Bronchial epithelial cell (primary cell): ENCODE results near the gene SORCS2. TPM values are rescaled to one million over a fixed set of nuclear protein-coding genes. Genes with fewer than 3 reads are reported as not detected.

Experiments used
- DNase-seq: peaks from one replicate; pipeline ENCODE4 v3.0.0-alpha.2; 2010; ENCODE audit warnings: low read depth
- FAIRE-seq: peaks from 2 replicates; lab custom pipeline; 2011; peaks lifted over from hg19 to GRCh38; lab: Jason Lieb, UNC
- H3K27me3 ChIP-seq: 2 replicates; pipeline ENCODE4 v1.5.1; 2011; ENCODE audit warnings: low read length; ENCODE audit not compliant: control insufficient read depth, insufficient read depth
- H3K36me3 ChIP-seq: 2 replicates; pipeline ENCODE4 v1.5.1; 2011; ENCODE audit warnings: low read length; ENCODE audit not compliant: control insufficient read depth, insufficient read depth
- H3K4me3 ChIP-seq: 2 replicates; pipeline ENCODE4 v1.5.1; 2011; ENCODE audit warnings: mild to moderate bottlenecking, low read depth, low read length, control low read depth
- total RNA-seq: library from RNA; depleted of rRNA; stranded (reverse); fragments of >200 nt; gene quantifications from 2 replicates; pipeline ENCODE4 v1.2.1, GENCODE V29; 2014
- TF ChIP-seq, protein P1 (sequence below): IDR thresholded peaks from 2 replicates; pipeline ENCODE4 v1.5.1; 2011; ENCODE audit warnings: mild to moderate bottlenecking, moderate library complexity, low read length, control low read depth, inconsistent platforms; ENCODE audit not compliant: insufficient read depth, severe bottlenecking

The SORCS2 gene
- total RNA-seq, 1 donor from 2014 or later, result under 0.01 TPM

DNA sequence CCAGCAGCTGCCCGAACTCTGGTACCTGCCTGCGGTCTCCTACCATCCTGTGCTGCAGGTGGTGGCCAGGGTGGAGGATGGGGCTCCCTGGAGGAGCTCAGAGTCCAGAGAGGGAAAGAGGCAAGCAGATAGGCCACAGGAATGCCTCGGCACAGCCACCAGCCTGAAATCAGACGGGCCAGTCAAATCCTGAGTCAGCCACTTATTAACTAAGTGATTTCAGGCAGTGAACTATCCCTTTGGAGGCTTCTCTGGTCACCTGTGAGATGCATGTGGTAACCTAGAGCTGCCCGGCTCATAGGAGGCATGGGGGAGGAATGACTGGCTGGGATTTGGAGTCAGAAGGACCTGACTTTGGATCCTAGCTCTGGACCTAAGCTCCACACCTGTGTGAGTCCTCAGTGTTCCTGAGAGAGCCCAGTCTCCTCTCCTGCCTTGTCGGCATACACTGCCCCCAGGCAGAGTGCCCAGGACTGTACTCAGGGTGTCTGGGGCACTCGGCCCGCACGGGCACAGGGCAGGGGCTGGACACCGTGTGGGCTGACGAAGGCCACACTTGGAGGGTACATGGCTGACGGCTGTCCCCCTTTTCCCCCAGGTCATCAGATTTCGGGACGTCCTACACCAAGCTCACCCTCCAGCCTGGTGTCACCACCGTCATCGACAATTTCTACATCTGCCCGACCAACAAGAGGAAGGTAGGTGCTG lies 338.7 kb downstream of the SORCS2 start:
- FAIRE-seq (no peak), DNase-seq (no peak)
- Histone ChIP-seq H3K36me3 (no peaks in the 10 kb centered on the region), H3K4me3 (no peak overlapping the region), H3K27me3 (no peaks in the 10 kb centered on the region)
- TF ChIP-seq, protein P1, sequence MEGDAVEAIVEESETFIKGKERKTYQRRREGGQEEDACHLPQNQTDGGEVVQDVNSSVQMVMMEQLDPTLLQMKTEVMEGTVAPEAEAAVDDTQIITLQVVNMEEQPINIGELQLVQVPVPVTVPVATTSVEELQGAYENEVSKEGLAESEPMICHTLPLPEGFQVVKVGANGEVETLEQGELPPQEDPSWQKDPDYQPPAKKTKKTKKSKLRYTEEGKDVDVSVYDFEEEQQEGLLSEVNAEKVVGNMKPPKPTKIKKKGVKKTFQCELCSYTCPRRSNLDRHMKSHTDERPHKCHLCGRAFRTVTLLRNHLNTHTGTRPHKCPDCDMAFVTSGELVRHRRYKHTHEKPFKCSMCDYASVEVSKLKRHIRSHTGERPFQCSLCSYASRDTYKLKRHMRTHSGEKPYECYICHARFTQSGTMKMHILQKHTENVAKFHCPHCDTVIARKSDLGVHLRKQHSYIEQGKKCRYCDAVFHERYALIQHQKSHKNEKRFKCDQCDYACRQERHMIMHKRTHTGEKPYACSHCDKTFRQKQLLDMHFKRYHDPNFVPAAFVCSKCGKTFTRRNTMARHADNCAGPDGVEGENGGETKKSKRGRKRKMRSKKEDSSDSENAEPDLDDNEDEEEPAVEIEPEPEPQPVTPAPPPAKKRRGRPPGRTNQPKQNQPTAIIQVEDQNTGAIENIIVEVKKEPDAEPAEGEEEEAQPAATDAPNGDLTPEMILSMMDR, result no peak

DNA sequence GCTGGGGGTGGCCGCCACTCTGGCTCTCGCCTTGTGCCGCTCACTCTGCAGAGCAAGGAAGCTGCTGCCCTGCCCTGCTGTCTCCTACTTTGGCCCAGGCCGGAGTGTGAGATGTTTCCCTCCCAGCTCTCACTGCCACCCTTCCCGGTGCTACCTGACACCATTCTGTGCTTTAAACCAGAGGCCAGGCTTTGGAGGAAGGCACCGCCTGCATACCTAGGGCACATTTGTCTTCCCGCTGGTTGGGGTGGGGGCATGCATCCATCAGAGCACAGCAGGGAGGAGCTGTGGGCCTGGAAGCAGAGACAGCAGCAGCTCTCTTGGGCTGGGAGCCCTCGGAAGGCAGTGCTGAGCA lies 339.3 kb downstream of the SORCS2 start:
- H3K27me3 ChIP-seq, result no peaks in the 10 kb centered on the region
- H3K4me3 ChIP-seq, result no peak overlapping the region
- FAIRE-seq (no peak), DNase-seq (no peak)
- TF ChIP-seq, protein P1, result no peak
- H3K36me3 ChIP-seq, result no peaks in the 10 kb centered on the region

DNA sequence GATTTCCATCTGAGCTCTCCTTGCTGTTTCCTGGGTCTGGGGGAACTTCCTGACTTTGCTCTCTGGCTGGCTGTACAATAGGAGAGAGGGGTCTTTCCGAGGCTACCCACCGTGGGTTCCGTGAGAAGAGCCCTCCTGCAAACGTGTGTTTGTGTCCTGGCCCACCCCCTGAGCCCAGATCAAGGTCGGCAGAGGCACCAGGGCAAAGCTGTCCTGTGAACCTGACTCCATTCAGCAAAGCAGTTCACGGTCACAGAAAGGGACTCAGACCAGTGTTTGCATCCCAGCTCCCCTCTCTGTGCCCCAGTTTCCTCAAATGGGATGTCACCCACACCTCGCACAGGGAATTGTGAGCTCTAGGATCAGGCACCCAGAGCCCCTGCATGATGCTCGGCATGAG lies 339.7 kb downstream of the SORCS2 start:
- Histone ChIP-seq H3K36me3 (no peaks in the 10 kb centered on the region), H3K27me3 (no peaks in the 10 kb centered on the region), H3K4me3 (no peak overlapping the region)
- FAIRE-seq, result no peak
- TF ChIP-seq, protein P1, result no peak
- DNase-seq, result no peak

DNA sequence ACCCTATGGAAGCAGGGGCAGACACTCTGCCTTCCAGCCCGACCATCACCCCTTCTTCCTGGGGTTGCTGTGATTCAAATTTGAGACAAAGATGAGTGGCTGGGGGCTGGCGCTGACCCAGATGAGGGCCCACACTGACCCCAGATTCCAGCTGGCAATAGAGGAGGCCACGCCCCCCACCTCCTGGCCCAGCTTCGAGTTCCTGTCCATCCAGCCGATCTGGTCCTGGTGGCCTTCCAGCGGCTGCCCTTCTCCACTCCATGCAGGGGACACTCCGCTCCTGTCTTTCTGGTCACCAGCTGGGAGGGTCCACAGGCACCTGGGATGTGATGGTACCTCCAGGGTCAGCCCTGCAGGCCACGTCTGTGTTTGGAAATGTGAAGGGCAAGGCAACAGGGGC lies 340.9 kb downstream of the SORCS2 start:
- no peaks in the 10 kb centered on the region for H3K27me3 ChIP-seq
- H3K36me3 ChIP-seq, result no peaks in the 10 kb centered on the region
- TF ChIP-seq, protein P1, result no peak
- no peak for DNase-seq
- H3K4me3 ChIP-seq, result no peak overlapping the region
- FAIRE-seq, result no peak

DNA sequence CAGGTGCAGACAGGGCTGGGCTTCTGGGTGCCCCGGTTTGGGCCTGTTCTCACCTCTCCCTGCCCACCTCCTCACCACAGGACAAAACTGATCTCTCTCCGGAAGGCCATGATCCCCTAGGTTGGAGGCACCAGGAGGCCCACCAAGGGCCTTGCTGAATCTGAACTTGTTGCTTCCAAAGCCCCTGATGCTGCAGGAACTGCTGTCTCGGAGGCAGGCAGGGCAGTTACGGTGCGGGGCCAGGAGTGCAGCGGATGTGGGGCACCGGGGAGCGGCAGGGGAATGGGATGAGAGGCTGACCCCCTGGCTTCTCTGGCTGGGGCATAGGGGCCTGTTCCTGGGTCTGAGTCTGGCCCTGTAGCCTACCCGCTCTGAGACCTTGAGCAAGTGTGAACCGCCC lies 342.8 kb downstream of the SORCS2 start:
- DNase-seq (no peak), FAIRE-seq (no peak)
- H3K27me3 ChIP-seq, result no peaks in the 10 kb centered on the region
- TF ChIP-seq, protein P1, result no peak
- H3K4me3 ChIP-seq, result no peak overlapping the region
- H3K36me3 ChIP-seq, result no peaks in the 10 kb centered on the region

DNA sequence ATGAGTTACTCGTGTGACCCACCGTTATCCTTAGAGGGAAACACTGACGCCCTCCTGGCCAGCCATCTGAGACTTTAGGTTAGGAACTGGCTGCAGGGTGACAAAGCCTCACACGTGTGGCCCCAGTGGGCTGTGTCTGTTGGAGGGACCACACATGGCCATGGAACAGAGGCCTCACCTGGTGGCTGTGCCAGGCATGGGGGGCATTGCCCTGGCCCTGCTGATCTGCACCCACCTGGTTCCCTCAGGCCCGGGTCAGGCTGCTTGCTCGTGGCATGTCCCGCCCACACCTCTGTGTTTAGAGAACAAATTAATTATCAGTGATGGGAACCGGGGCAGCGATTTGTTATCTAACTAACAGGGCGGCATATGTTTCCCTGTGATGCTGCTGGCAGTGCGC lies 343.3 kb downstream of the SORCS2 start:
- H3K27me3 ChIP-seq, result no peaks in the 10 kb centered on the region
- no peaks in the 10 kb centered on the region for H3K36me3 ChIP-seq
- H3K4me3 ChIP-seq, result no peak overlapping the region
- no peak for DNase-seq
- FAIRE-seq, result no peak
- TF ChIP-seq, protein P1, result no peak
